Measurements from ENCODE around the gene METTL26.
A peak's percentile ranks its signal among the peaks of the same experiment; 100 is the strongest.

Gene METTL26

GRCh38 chr16:658679-659571 is 22.8 kb upstream of the METTL26 start:
- no peak for DNase-seq

- no peak for DNase-seq
Measured at GRCh38 chr16:657487-657886, 21.4 kb upstream of the METTL26 start.

- DNase-seq: no peak
Measured at GRCh38 chr16:654034-654433, 17.9 kb upstream of the METTL26 start.

- no peak for DNase-seq
Measured at GRCh38 chr16:652454-653305, 16.6 kb upstream of the METTL26 start.

- no peak for DNase-seq
Measured at GRCh38 chr16:651844-652243, 15.7 kb upstream of the METTL26 start.

GRCh38 chr16:649631-650030 is 13.5 kb upstream of the METTL26 start:
- DNase-seq: peak in 1 of 2 donors; percentile 36

- peak; percentile 84 to 85 for DNase-seq
Measured at GRCh38 chr16:648781-649589, 12.9 kb upstream of the METTL26 start, which contains the start of gene WDR90. Gene WDR90 (plus strand): TSS chr16:649365. CDS start chr16:649417, 52 bp downstream.

- no peak for DNase-seq
Measured at GRCh38 chr16:648071-648780, 12.1 kb upstream of the METTL26 start.

- no peak for DNase-seq
Measured at GRCh38 chr16:647173-647902, 11.2 kb upstream of the METTL26 start.

- no peak for DNase-seq
Measured at GRCh38 chr16:646679-647172, 10.6 kb upstream of the METTL26 start.

GRCh38 chr16:645852-646678 is 10.0 kb upstream of the METTL26 start:
- DNase-seq: no peak

GRCh38 chr16:644556-644955 is 8.5 kb upstream of the METTL26 start:
- no peak for DNase-seq

GRCh38 chr16:643050-643368 is 6.9 kb upstream of the METTL26 start:
- DNase-seq: no peak

- peak in 1 of 2 donors; percentile 24 for DNase-seq
Measured at GRCh38 chr16:642189-643049, 6.3 kb upstream of the METTL26 start.

- DNase-seq: peak in 1 of 2 donors; percentile 38
Measured at GRCh38 chr16:641326-642188, 5.5 kb upstream of the METTL26 start, which contains the start of gene MCRIP2. Gene MCRIP2 (plus strand): TSS chr16:641828. CDS start chr16:641992, 164 bp downstream.

- no peak for DNase-seq
Measured at GRCh38 chr16:640614-641013, 4.5 kb upstream of the METTL26 start.

GRCh38 chr16:638836-639235 is 2.7 kb upstream of the METTL26 start:
- DNase-seq: no peak

- no peak for DNase-seq
Measured at GRCh38 chr16:638034-638543, 2.0 kb upstream of the METTL26 start.

Data from bone marrow (tissue), 2 donors.